ENCODE data around the gene SEC14L5.

GRCh38 chr16:4976079-4976478 lies 17.9 kb downstream of the SEC14L5 start:
- TF ChIP-seq CTCF (IDR thresholded peaks at IDR 0.05): no peak
- no peak for TF ChIP-seq POLR2AphosphoS5 (IDR thresholded peaks at IDR 0.05)
